SK-N-SH (cell line): ENCODE data around the gene GPR173. TPM values are rescaled to one million over a fixed set of nuclear protein-coding genes. Genes with fewer than 3 reads are reported as not detected.

ENCODE experiments used
- CTCF ChIA-PET: fragments of 300-600, 350-600 bp; formaldehyde crosslinking; extraction: SDS; loops from one replicate; lab custom pipeline; 2021; lab: Yijun Ruan, JAX
- POLR2A ChIA-PET: fragments of 350-600 bp; sonication (Branson Sonifier 250); formaldehyde crosslinking; extraction: SDS; loops from one replicate; lab custom pipeline; 2020; ENCODE audit warnings: antibody characterized with exemption, inconsistent platforms; lab: Yijun Ruan, JAX
- DNase-seq: peaks from one replicate; pipeline ENCODE4 v3.0.0; 2012
- H2AFZ ChIP-seq: fragments of 200-600 bp; sonication (generic); 2 replicates; pipeline ENCODE4 v1.8.1; 2016; ENCODE audit warnings: antibody characterized with exemption, mild to moderate bottlenecking, low read depth
- H3F3A ChIP-seq: fragments of 200-600 bp; sonication (generic); replicated peaks from 2 replicates; pipeline ENCODE3; 2016; ENCODE audit warnings: antibody characterized with exemption, mild to moderate bottlenecking; ENCODE audit not compliant: insufficient read depth
- H3K27ac ChIP-seq, 2 experiments: fragments of 200-500 bp in 1 of 2; fragments of 200-600 bp in 1 of 2; sonication (Bioruptor generic) in 1 of 2; sonication (generic), shearing (Covaris generic) in 1 of 2; 2 replicates each; pipeline versions ENCODE4 v1.5.1 to v1.6.1; 2014 to 2016; ENCODE audit warnings: low read depth in 2 of 2, inconsistent platforms in 1 of 2, low read length in 1 of 2, mild to moderate bottlenecking in 1 of 2, mixed read lengths in 1 of 2
- H3K27me3 ChIP-seq: fragments of 200-600 bp; sonication (generic), shearing (Covaris generic); 2 replicates; pipeline ENCODE4 v1.6.1; 2016; ENCODE audit warnings: mixed run types; ENCODE audit not compliant: insufficient read depth
- H3K36me3 ChIP-seq, 2 experiments: fragments of 200-500 bp in 1 of 2; fragments of 200-600 bp in 1 of 2; sonication (Bioruptor generic) in 1 of 2; sonication (generic) in 1 of 2; replicated peaks in 1 of 2; 2 replicates each; pipeline versions ENCODE3 to v1.5.1; 2014 to 2016; ENCODE audit warnings: low read length in 1 of 2, mild to moderate bottlenecking in 1 of 2; ENCODE audit not compliant: insufficient read depth in 2 of 2, control insufficient read depth in 1 of 2
- H3K4me1 ChIP-seq, 2 experiments: fragments of 200-500 bp in 1 of 2; fragments of 200-600 bp in 1 of 2; sonication (Bioruptor generic) in 1 of 2; sonication (generic), shearing (Covaris generic) in 1 of 2; 2 replicates each; pipeline versions ENCODE4 v1.5.1 to v1.6.1; 2014 to 2016; ENCODE audit warnings: low read depth in 1 of 2, low read length in 1 of 2, mixed run types in 1 of 2; ENCODE audit not compliant: insufficient read depth in 2 of 2, control insufficient read depth in 1 of 2
- H3K4me2 ChIP-seq: fragments of 200-600 bp; sonication (generic), shearing (Covaris generic); 2 replicates; pipeline ENCODE4 v1.6.1; 2017; ENCODE audit warnings: mixed run types
- H3K4me3 ChIP-seq, 2 experiments: fragments of 200-500 bp in 1 of 2; fragments of 200-600 bp in 1 of 2; sonication (Bioruptor generic) in 1 of 2; sonication (generic), shearing (Covaris generic) in 1 of 2; 2 replicates each; pipeline versions ENCODE4 v1.5.1 to v1.8.1; 2014 to 2016; ENCODE audit warnings: low read depth in 2 of 2, inconsistent platforms in 1 of 2, low read length in 1 of 2, mild to moderate bottlenecking in 1 of 2, mixed read lengths in 1 of 2, moderate library complexity in 1 of 2
- H3K79me2 ChIP-seq: fragments of 200-600 bp; sonication (generic); 2 replicates; pipeline ENCODE4 v1.8.1; 2017; ENCODE audit warnings: mild to moderate bottlenecking; ENCODE audit not compliant: insufficient read depth
- H3K9ac ChIP-seq: fragments of 200-600 bp; sonication (generic); 2 replicates; pipeline ENCODE4 v1.6.1; 2017; ENCODE audit warnings: mixed run types
- H3K9me2 ChIP-seq: fragments of 200-600 bp; sonication (generic); 2 replicates; pipeline ENCODE4 v1.6.1; 2017; ENCODE audit warnings: mixed run types
- H3K9me3 ChIP-seq: fragments of 200-600 bp; sonication (generic); 2 replicates; pipeline ENCODE4 v1.6.1; 2017; ENCODE audit warnings: mixed run types, mild to moderate bottlenecking, moderate library complexity
- H4K20me1 ChIP-seq: fragments of 200-600 bp; sonication (generic); 2 replicates; pipeline ENCODE4 v1.6.1; 2017; ENCODE audit warnings: mild to moderate bottlenecking, mixed run types; ENCODE audit not compliant: insufficient read depth
- CHD2 ChIP-seq: fragments of 150-350 bp; IDR thresholded peaks from 2 replicates; pipeline ENCODE4 v1.6.1; 2018; ENCODE audit warnings: low read length; ENCODE audit not compliant: partially characterized antibody
- ELF1 ChIP-seq: IDR thresholded peaks from 2 replicates; pipeline ENCODE4 v1.4.0; 2012
- EZH2phosphoT487 ChIP-seq: fragments of 200-600 bp; sonication (generic); IDR thresholded peaks from 2 replicates; pipeline ENCODE4 v1.6.1; 2017; ENCODE audit warnings: low read depth, mixed run types, mild to moderate bottlenecking, antibody characterized with exemption, moderate library complexity, borderline replicate concordance
- FOSL2 ChIP-seq: IDR thresholded peaks from 2 replicates; pipeline ENCODE4 v1.4.0; 2012; ENCODE audit warnings: low read depth, mild to moderate bottlenecking, moderate library complexity, borderline replicate concordance
- GATA2 ChIP-seq: sonication (generic); formaldehyde crosslinking; IDR thresholded peaks from 2 replicates; pipeline ENCODE4 v1.5.0; 2020; ENCODE audit warnings: mild to moderate bottlenecking, missing genetic modification reagents
- JUND ChIP-seq: IDR thresholded peaks from 2 replicates; pipeline ENCODE4 v1.4.0; 2012
- MXI1 ChIP-seq: IDR thresholded peaks from 2 replicates; pipeline ENCODE4 v1.6.1; 2012; ENCODE audit warnings: mild to moderate bottlenecking, low read depth, low read length, improper control_type of control experiment
- NFIC ChIP-seq: IDR thresholded peaks from 2 replicates; pipeline ENCODE4 v1.4.0; 2012; ENCODE audit warnings: borderline replicate concordance
- NRF1 ChIP-seq: IDR thresholded peaks from 2 replicates; pipeline ENCODE4 v1.6.1; 2012; ENCODE audit warnings: low read depth, mild to moderate bottlenecking, low read length
- RAD21 ChIP-seq: IDR thresholded peaks from 2 replicates; pipeline ENCODE4 v1.6.1; 2012; ENCODE audit warnings: mild to moderate bottlenecking, low read length
- WGBS: methylation state at CpG from one replicate; pipeline ENCODE4 v1.1.6; 2017; ENCODE audit warnings: low lambda C conversion rate; 5-methylcytosine and 5-hydroxymethylcytosine counted together
- polyA plus RNA-seq, 3 experiments: library from polyadenylated mRNA; depleted of rRNA; stranded (reverse); fragments of >200 nt; gene quantifications; 2 replicates each; pipeline ENCODE4 v1.2.3, GENCODE V29; 2012
- TF ChIP-seq, protein P1 (sequence below): IDR thresholded peaks from 2 replicates; pipeline ENCODE4 v1.4.0; 2012; ENCODE audit warnings: low read depth, borderline replicate concordance
- TF ChIP-seq, protein P2 (sequence below): fragments of 200-600 bp; sonication (generic); IDR thresholded peaks from 2 replicates; pipeline ENCODE4 v1.6.1; 2017; ENCODE audit warnings: antibody characterized with exemption, mild to moderate bottlenecking, moderate library complexity
- TF ChIP-seq, protein P3 (sequence below): IDR thresholded peaks from 2 replicates; pipeline ENCODE4 v1.4.0; 2012; ENCODE audit warnings: low read depth, borderline replicate concordance
- TF ChIP-seq, protein P4 (sequence below): fragments of 150-350 bp; IDR thresholded peaks from 2 replicates; pipeline ENCODE4 v1.6.1; 2016; ENCODE audit warnings: mild to moderate bottlenecking, low read depth, low read length

The GPR173 gene
- polyA plus RNA-seq, 1 of the 3 experiments (the other 2 are of a cell fraction) = 5.8 TPM

DNA sequence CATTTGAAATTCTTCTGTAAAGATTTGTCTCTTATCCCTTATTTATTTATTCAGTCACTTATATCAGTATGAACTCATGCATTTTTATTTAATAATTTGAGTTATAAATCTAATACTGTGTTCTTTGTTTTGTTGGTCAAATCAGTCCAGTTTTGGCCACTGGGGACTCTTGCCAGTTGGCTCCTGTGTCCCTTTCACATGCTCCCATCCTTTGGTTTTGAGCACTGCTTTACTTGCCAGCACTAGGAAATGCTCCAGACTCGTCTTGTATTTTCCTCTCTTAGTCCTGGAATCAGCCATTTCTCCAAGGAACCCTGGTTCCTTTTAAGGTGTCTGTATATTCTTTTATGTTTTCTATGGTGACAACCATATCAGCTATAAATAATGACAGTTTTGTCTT lies 73.4 kb downstream of the GPR173 start:
- Histone ChIP-seq H3K9me3 (no peaks in the 10 kb centered on the region; the same call in 1 of the 2 replicates), H3K9ac (no peak overlapping the region), H3K79me2 (no peaks in the 10 kb centered on the region), H3K4me2 (no peak overlapping the region), H4K20me1 (no peaks in the 10 kb centered on the region), H3K4me3 (no peak overlapping the region), H3F3A (no peaks in the 10 kb centered on the region), H3K4me1 (no peaks in the 10 kb centered on the region), H3K36me3 (no peaks in the 10 kb centered on the region), H3K27ac (no peak overlapping the region), H2AFZ (no peak overlapping the region), H3K27me3 (no peaks in the 10 kb centered on the region), H3K9me2 (no peaks in the 10 kb centered on the region)
- ChIA-PET CTCF (no interaction called here), POLR2A (no interaction called here)
- no peak for DNase-seq
- 44% methylated on average over 1 of the region's 1 CpG for WGBS
- TF ChIP-seq, protein P1, sequence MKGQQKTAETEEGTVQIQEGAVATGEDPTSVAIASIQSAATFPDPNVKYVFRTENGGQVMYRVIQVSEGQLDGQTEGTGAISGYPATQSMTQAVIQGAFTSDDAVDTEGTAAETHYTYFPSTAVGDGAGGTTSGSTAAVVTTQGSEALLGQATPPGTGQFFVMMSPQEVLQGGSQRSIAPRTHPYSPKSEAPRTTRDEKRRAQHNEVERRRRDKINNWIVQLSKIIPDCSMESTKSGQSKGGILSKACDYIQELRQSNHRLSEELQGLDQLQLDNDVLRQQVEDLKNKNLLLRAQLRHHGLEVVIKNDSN = no peak
- no peak for TF ChIP-seq GATA2
- TF ChIP-seq NRF1 = no peak
- TF ChIP-seq JUND = no peak
- no peak for TF ChIP-seq NFIC
- TF ChIP-seq, protein P2, sequence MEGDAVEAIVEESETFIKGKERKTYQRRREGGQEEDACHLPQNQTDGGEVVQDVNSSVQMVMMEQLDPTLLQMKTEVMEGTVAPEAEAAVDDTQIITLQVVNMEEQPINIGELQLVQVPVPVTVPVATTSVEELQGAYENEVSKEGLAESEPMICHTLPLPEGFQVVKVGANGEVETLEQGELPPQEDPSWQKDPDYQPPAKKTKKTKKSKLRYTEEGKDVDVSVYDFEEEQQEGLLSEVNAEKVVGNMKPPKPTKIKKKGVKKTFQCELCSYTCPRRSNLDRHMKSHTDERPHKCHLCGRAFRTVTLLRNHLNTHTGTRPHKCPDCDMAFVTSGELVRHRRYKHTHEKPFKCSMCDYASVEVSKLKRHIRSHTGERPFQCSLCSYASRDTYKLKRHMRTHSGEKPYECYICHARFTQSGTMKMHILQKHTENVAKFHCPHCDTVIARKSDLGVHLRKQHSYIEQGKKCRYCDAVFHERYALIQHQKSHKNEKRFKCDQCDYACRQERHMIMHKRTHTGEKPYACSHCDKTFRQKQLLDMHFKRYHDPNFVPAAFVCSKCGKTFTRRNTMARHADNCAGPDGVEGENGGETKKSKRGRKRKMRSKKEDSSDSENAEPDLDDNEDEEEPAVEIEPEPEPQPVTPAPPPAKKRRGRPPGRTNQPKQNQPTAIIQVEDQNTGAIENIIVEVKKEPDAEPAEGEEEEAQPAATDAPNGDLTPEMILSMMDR = no peak
- no peak for TF ChIP-seq FOSL2
- TF ChIP-seq, protein P3, sequence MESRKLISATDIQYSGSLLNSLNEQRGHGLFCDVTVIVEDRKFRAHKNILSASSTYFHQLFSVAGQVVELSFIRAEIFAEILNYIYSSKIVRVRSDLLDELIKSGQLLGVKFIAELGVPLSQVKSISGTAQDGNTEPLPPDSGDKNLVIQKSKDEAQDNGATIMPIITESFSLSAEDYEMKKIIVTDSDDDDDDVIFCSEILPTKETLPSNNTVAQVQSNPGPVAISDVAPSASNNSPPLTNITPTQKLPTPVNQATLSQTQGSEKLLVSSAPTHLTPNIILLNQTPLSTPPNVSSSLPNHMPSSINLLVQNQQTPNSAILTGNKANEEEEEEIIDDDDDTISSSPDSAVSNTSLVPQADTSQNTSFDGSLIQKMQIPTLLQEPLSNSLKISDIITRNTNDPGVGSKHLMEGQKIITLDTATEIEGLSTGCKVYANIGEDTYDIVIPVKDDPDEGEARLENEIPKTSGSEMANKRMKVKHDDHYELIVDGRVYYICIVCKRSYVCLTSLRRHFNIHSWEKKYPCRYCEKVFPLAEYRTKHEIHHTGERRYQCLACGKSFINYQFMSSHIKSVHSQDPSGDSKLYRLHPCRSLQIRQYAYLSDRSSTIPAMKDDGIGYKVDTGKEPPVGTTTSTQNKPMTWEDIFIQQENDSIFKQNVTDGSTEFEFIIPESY = no peak
- TF ChIP-seq, protein P4, sequence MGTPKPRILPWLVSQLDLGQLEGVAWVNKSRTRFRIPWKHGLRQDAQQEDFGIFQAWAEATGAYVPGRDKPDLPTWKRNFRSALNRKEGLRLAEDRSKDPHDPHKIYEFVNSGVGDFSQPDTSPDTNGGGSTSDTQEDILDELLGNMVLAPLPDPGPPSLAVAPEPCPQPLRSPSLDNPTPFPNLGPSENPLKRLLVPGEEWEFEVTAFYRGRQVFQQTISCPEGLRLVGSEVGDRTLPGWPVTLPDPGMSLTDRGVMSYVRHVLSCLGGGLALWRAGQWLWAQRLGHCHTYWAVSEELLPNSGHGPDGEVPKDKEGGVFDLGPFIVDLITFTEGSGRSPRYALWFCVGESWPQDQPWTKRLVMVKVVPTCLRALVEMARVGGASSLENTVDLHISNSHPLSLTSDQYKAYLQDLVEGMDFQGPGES = no peak
- no peak for TF ChIP-seq EZH2phosphoT487

DNA sequence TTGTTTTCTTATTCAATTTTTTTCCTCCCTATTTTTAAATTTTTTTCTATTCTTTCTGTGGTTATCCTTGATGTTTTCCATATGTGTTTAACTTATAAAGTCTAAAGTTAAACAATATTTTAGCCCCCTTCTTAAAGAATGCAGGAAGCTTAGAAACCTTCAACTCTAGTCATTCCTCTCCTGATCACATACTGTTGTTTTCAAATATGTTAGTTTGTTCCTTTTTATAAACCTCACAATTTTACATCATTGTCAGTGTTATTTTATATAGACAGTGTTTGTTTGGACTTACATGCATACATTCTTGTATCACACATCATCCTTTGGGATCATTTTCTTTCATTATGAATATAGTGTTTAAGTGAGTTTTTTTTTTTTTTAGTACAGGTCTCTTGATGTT lies 76.9 kb downstream of the GPR173 start:
- Histone ChIP-seq H3K4me1 (no peaks in the 10 kb centered on the region; a peak in 1 of 4 replicates), H3K79me2 (no peaks in the 10 kb centered on the region), H3K9me3 (no peaks in the 10 kb centered on the region; the same call in 1 of the 2 replicates), H3F3A (no peaks in the 10 kb centered on the region), H3K9me2 (no peaks in the 10 kb centered on the region), H2AFZ (no peak overlapping the region), H3K36me3 (no peaks in the 10 kb centered on the region), H3K9ac (no peak overlapping the region), H3K27me3 (no peaks in the 10 kb centered on the region; the same call in 1 of the 2 replicates), H3K4me3 (no peak overlapping the region), H3K4me2 (no peak overlapping the region), H3K27ac (no peak overlapping the region), H4K20me1 (no peaks in the 10 kb centered on the region)
- no peak for DNase-seq
- ChIA-PET CTCF (no interaction called here), POLR2A (no interaction called here)
- TF ChIP-seq ELF1 = no peak
- no peak for TF ChIP-seq RAD21
- TF ChIP-seq CHD2 = no peak
- TF ChIP-seq JUND = no peak
- TF ChIP-seq NFIC = no peak
- TF ChIP-seq MXI1 = no peak
- TF ChIP-seq, protein P4 = no peak
